ENCODE measurements around the gene NAT14. TPM values are rescaled to one million over a fixed set of nuclear protein-coding genes. Genes with fewer than 3 reads are reported as not detected.

NAT14 gene
- total RNA-seq, 1 donor from 2014 or later: 37.7 TPM

- TF ChIP-seq CTCF (IDR thresholded peaks at IDR 0.05; ENCODE audit: unreplicated experiment): no peak
- H3K4me3 Mint-ChIP-seq (ENCODE audit: unreplicated experiment): no peak overlapping the region
- H3K27me3 Mint-ChIP-seq (ENCODE audit: unreplicated experiment): peaks cover 22% of the 10 kb centered on the region
- peaks cover 7% of the 10 kb centered on the region for H3K36me3 Mint-ChIP-seq (ENCODE audit: low read depth, unreplicated experiment)
- H3K9me3 Mint-ChIP-seq (ENCODE audit: unreplicated experiment): no peaks in the 10 kb centered on the region
- no peak overlapping the region for H3K27ac Mint-ChIP-seq (ENCODE audit: unreplicated experiment)
- H3K4me1 Mint-ChIP-seq (ENCODE audit: unreplicated experiment): peaks cover 8% of the 10 kb centered on the region
- DNase-seq (ENCODE audit: low spot score): no peak
Measured at GRCh38 chr19:55473225-55474012, 11.6 kb upstream of the NAT14 start.

GRCh38 chr19:55474269-55475265 lies 10.4 kb upstream of the NAT14 start:
- no peak overlapping the region for H3K27ac Mint-ChIP-seq (ENCODE audit: unreplicated experiment)
- peaks cover 12% of the 10 kb centered on the region for H3K36me3 Mint-ChIP-seq (ENCODE audit: low read depth, unreplicated experiment)
- no peak for TF ChIP-seq CTCF (IDR thresholded peaks at IDR 0.05; ENCODE audit: unreplicated experiment)
- peaks cover 11% of the 10 kb centered on the region for H3K4me1 Mint-ChIP-seq (ENCODE audit: unreplicated experiment)
- peaks cover 22% of the 10 kb centered on the region for H3K27me3 Mint-ChIP-seq (ENCODE audit: unreplicated experiment)
- H3K4me3 Mint-ChIP-seq (ENCODE audit: unreplicated experiment): no peak overlapping the region
- no peaks in the 10 kb centered on the region for H3K9me3 Mint-ChIP-seq (ENCODE audit: unreplicated experiment)
- no peak for DNase-seq (ENCODE audit: low spot score)

- Mint-ChIP-seq H3K27ac (ENCODE audit: unreplicated experiment) (no peak within 1 kb of the TSS), H3K4me1 (ENCODE audit: unreplicated experiment) (peaks cover 11% of the 10 kb centered on the region), H3K27me3 (ENCODE audit: unreplicated experiment) (peaks cover 31% of the 10 kb centered on the region), H3K36me3 (ENCODE audit: low read depth, unreplicated experiment) (peaks cover 12% of the 10 kb centered on the region), H3K4me3 (ENCODE audit: unreplicated experiment) (peak within 1 kb of the TSS; percentile 89), H3K9me3 (ENCODE audit: unreplicated experiment) (no peaks in the 10 kb centered on the region)
- TF ChIP-seq CTCF (IDR thresholded peaks at IDR 0.05; ENCODE audit: unreplicated experiment): no peak
- DNase-seq (ENCODE audit: low spot score): peak; percentile 97
Measured at GRCh38 chr19:55476100-55476775, 8.8 kb upstream of the NAT14 start, which contains the start of gene ZNF628. ZNF628 (plus strand) TSS chr19:55476617; CDS start chr19:55479911, 3,294 bp downstream.

- peaks cover 11% of the 10 kb centered on the region for H3K4me1 Mint-ChIP-seq (ENCODE audit: unreplicated experiment)
- H3K27ac Mint-ChIP-seq (ENCODE audit: unreplicated experiment): peak overlapping the region; percentile 52
- peaks cover 12% of the 10 kb centered on the region for H3K36me3 Mint-ChIP-seq (ENCODE audit: low read depth, unreplicated experiment)
- no peak for TF ChIP-seq CTCF (IDR thresholded peaks at IDR 0.05; ENCODE audit: unreplicated experiment)
- peaks cover 27% of the 10 kb centered on the region for H3K27me3 Mint-ChIP-seq (ENCODE audit: unreplicated experiment)
- H3K4me3 Mint-ChIP-seq (ENCODE audit: unreplicated experiment): peak overlapping the region; percentile 72
- no peak for DNase-seq (ENCODE audit: low spot score)
- H3K9me3 Mint-ChIP-seq (ENCODE audit: unreplicated experiment): no peaks in the 10 kb centered on the region
Measured at GRCh38 chr19:55477905-55478304, 7.1 kb upstream of the NAT14 start.

Measured in endothelial cell (in vitro differentiated cells).